GM12864 (cell line): Measurements from ENCODE around the gene SERPINA9.

Experiments used
- DNase-seq: peaks from one replicate; pipeline ENCODE4 v3.0.0-alpha.2; 2011; ENCODE audit warnings: low read depth
- H3K4me3 ChIP-seq: 2 replicates; pipeline ENCODE4 v1.5.1; 2011; ENCODE audit warnings: mild to moderate bottlenecking, low read depth, low read length, control low read depth
- CTCF ChIP-seq: IDR thresholded peaks from 2 replicates; pipeline ENCODE4 v1.5.1; 2011; ENCODE audit warnings: low read depth, mild to moderate bottlenecking, moderate library complexity, low read length, control low read depth, inconsistent platforms; ENCODE audit errors: missing control alignments

Gene SERPINA9

DNA sequence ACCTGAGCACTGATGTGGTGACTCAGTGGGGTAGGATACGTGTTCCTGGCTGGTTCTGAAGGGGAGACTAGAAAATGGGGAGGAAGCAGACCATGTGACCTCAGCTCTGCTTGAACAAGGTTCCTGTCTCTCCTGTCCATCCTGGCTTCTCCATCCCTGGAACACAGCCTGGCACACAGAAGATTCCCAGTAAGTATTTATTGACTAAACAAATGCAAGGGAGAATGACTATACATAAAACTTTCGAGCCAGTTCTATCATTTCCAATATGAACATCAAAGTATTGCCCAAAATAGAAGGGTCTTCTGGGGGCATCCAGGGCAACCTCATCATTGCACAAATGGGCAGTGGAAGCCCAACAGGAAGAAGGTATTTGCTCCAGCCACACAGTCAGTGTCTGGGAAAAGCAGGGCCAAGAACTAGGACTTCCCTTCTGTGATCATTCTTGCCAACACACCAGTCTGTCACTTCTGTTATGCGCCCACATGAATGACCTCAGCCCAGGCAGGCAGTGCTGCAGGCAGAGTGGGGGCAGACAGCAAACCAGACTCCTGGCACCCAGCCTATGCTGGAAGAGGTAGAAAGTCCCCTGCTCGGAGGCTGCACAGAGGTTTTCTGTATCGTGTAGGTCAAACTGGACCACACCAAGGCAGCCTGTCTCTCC is 5.6 kb upstream of the SERPINA9 start:
- TF ChIP-seq CTCF: no peak
- DNase-seq: no peak
- H3K4me3 ChIP-seq: no peak overlapping the region

DNA sequence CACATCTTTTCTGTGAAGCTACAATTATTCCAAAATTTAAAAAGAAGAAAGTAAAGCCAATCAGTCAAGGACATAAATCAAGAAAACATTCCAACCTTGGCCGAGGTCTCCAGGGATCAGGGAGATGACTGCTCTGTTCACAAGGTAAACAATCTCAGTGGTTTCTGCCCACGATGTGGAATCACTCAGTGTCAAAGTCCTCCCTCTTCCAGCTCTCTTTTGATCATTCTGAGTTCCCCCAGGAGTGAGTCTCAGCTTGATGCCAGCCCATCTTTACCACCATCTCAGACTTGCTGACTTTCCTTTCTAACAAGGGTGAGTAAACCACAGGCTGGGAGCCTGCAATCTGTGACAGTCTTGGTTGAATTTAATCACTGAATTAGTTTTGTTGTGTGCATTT is 4.8 kb upstream of the SERPINA9 start:
- no peak for DNase-seq
- no peak for TF ChIP-seq CTCF
- no peak overlapping the region for H3K4me3 ChIP-seq

- no peak for DNase-seq
- no peak overlapping the region for H3K4me3 ChIP-seq
- TF ChIP-seq CTCF: no peak
Observed at GRCh38 chr14:94478420-94478819, 2.4 kb upstream of the SERPINA9 start.

DNA sequence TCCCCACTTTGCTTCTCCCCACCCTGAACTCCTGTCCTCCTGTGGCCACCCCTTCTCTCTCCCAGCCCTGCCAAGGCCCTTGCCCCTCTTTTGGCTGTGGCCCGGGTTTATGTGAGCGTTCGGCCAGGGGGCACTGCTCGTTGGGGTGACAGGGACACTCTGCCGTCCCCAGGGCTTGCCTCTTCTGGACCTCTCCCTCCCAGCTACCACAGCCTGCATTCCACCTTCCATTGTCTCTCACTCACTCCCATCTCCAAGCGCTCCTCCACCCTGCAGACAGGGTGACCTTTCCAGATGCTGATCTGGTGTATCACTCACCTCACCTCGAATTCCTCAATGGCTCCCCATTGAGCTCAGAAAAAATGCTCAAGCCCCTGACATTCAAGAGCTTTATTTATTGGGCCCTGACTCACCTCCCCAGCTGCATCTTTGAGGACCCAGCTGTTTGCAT is 1.4 kb downstream of the SERPINA9 start:
- no peak for DNase-seq
- no peak overlapping the region for H3K4me3 ChIP-seq
- no peak for TF ChIP-seq CTCF

GRCh38 chr14:94473666-94474410 is 2.2 kb downstream of the SERPINA9 start:
- TF ChIP-seq CTCF: no peak
- H3K4me3 ChIP-seq: no peak overlapping the region
- no peak for DNase-seq

- no peak overlapping the region for H3K4me3 ChIP-seq
- DNase-seq: no peak
- TF ChIP-seq CTCF: no peak
Observed at GRCh38 chr14:94472842-94473241, 3.2 kb downstream of the SERPINA9 start.
